Measurements from ENCODE around the gene DNAH2. TPM values are rescaled to one million over a fixed set of nuclear protein-coding genes. Genes with fewer than 3 reads are reported as not detected.

DNAH2 gene
- total RNA-seq, 1 donor, result under 0.01 TPM

GRCh38 chr17:7737601-7738000, 20.1 kb downstream of the DNAH2 start:
- H3K4me2 ChIP-seq (ENCODE audit: insufficient read depth, low read length), result no peak overlapping the region
- H4K20me1 ChIP-seq (ENCODE audit: insufficient read depth, low read length), result no peaks in the 10 kb centered on the region
- peaks cover 51% of the 10 kb centered on the region for H3K27me3 ChIP-seq (ENCODE audit: insufficient read depth, low read length)
- no peak for DNase-seq (ENCODE audit: insufficient read length, low spot score, missing footprints)
- H3K4me3 ChIP-seq (ENCODE audit: insufficient read depth, low read length), result no peak overlapping the region
- H3K9me3 ChIP-seq (ENCODE audit: low read depth, low read length), result no peaks in the 10 kb centered on the region
- no peak overlapping the region for H3K27ac ChIP-seq (ENCODE audit: low read depth, low read length)
- no peaks in the 10 kb centered on the region for H3K4me1 ChIP-seq (ENCODE audit: insufficient read depth, low read length)
- H3K36me3 ChIP-seq (ENCODE audit: insufficient read depth, low read length), result no peaks in the 10 kb centered on the region
- no peaks in the 10 kb centered on the region for H3K79me2 ChIP-seq (ENCODE audit: insufficient read depth, low read length)
- no peak overlapping the region for H2AFZ ChIP-seq (ENCODE audit: low read length)
- no peak for TF ChIP-seq CTCF (IDR thresholded peaks at IDR 0.05; ENCODE audit: extremely low read depth, low read depth, low read length)

GRCh38 chr17:7739746-7740145, 22.2 kb downstream of the DNAH2 start:
- no peak overlapping the region for H3K4me3 ChIP-seq (ENCODE audit: insufficient read depth, low read length)
- no peak for DNase-seq (ENCODE audit: insufficient read length, low spot score, missing footprints)
- H3K36me3 ChIP-seq (ENCODE audit: insufficient read depth, low read length), result no peaks in the 10 kb centered on the region
- H2AFZ ChIP-seq (ENCODE audit: low read length), result no peak overlapping the region
- H4K20me1 ChIP-seq (ENCODE audit: insufficient read depth, low read length), result no peaks in the 10 kb centered on the region
- H3K27me3 ChIP-seq (ENCODE audit: insufficient read depth, low read length), result peaks cover 37% of the 10 kb centered on the region
- no peak overlapping the region for H3K4me2 ChIP-seq (ENCODE audit: insufficient read depth, low read length)
- TF ChIP-seq CTCF (IDR thresholded peaks at IDR 0.05; ENCODE audit: extremely low read depth, low read depth, low read length), result no peak
- H3K79me2 ChIP-seq (ENCODE audit: insufficient read depth, low read length), result no peaks in the 10 kb centered on the region
- H3K27ac ChIP-seq (ENCODE audit: low read depth, low read length), result no peak overlapping the region
- H3K9me3 ChIP-seq (ENCODE audit: low read depth, low read length), result no peaks in the 10 kb centered on the region
- no peaks in the 10 kb centered on the region for H3K4me1 ChIP-seq (ENCODE audit: insufficient read depth, low read length)

- no peak overlapping the region for H3K27ac ChIP-seq (ENCODE audit: low read depth, low read length)
- no peak overlapping the region for H2AFZ ChIP-seq (ENCODE audit: low read length)
- no peak for DNase-seq (ENCODE audit: insufficient read length, low spot score, missing footprints)
- H3K4me3 ChIP-seq (ENCODE audit: insufficient read depth, low read length), result no peak overlapping the region
- peaks cover under 1% of the 10 kb centered on the region for H3K4me1 ChIP-seq (ENCODE audit: insufficient read depth, low read length)
- H3K9me3 ChIP-seq (ENCODE audit: low read depth, low read length), result no peaks in the 10 kb centered on the region
- H3K36me3 ChIP-seq (ENCODE audit: insufficient read depth, low read length), result no peaks in the 10 kb centered on the region
- H4K20me1 ChIP-seq (ENCODE audit: insufficient read depth, low read length), result no peaks in the 10 kb centered on the region
- peaks cover 36% of the 10 kb centered on the region for H3K27me3 ChIP-seq (ENCODE audit: insufficient read depth, low read length)
- no peak overlapping the region for H3K4me2 ChIP-seq (ENCODE audit: insufficient read depth, low read length)
- H3K79me2 ChIP-seq (ENCODE audit: insufficient read depth, low read length), result no peaks in the 10 kb centered on the region
- no peak for TF ChIP-seq CTCF (IDR thresholded peaks at IDR 0.05; ENCODE audit: extremely low read depth, low read depth, low read length)
These were observed 23.0 kb downstream of the DNAH2 start for GRCh38 chr17:7740481-7741001.

- Histone ChIP-seq H4K20me1 (ENCODE audit: insufficient read depth, low read length) (no peaks in the 10 kb centered on the region), H3K27me3 (ENCODE audit: insufficient read depth, low read length) (peaks cover 23% of the 10 kb centered on the region), H3K9me3 (ENCODE audit: low read depth, low read length) (no peaks in the 10 kb centered on the region), H3K36me3 (ENCODE audit: insufficient read depth, low read length) (no peaks in the 10 kb centered on the region), H3K4me3 (ENCODE audit: insufficient read depth, low read length) (no peak overlapping the region), H3K27ac (ENCODE audit: low read depth, low read length) (no peak overlapping the region), H3K4me2 (ENCODE audit: insufficient read depth, low read length) (no peak overlapping the region), H2AFZ (ENCODE audit: low read length) (no peak overlapping the region), H3K79me2 (ENCODE audit: insufficient read depth, low read length) (no peaks in the 10 kb centered on the region), H3K4me1 (ENCODE audit: insufficient read depth, low read length) (peaks cover 16% of the 10 kb centered on the region)
- no peak for DNase-seq (ENCODE audit: insufficient read length, low spot score, missing footprints)
- TF ChIP-seq CTCF (IDR thresholded peaks at IDR 0.05; ENCODE audit: extremely low read depth, low read depth, low read length), result no peak
These were observed 25.2 kb downstream of the DNAH2 start for GRCh38 chr17:7742729-7743128.

All from osteoblast (primary cell).